Measurements from ENCODE around the gene LINC00237.

Gene LINC00237

DNA sequence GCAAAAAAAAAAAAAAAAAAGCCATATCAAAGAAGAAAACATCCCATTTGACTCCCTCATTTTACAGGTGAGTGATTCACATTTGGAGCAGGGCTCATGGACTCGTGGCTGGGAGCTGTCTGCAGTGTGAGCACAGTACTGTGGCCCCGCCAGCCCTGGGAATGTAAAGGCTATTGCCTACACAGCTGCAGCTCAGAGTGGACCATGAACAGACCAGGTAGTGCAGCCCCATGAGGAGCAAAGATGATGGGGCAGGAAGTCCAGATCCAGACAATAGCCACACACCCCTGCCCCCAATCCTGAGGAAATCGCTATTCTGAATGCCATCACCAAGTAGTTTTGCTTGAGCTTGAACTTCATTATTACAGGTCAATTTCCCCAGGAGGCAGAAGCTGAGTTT, 55.4 kb downstream of the LINC00237 start:
- 92% methylated on average over 2 of the region's 3 CpGs for WGBS (ENCODE audit: insufficient coverage)
- no peaks in the 10 kb centered on the region for H3K4me1 ChIP-seq (ENCODE audit: control extremely low read depth in 1 of 4, control insufficient read depth in 4 of 4, insufficient read depth in 4 of 4, low read length in 3 of 4)
- CTCF ChIA-PET, result no interaction called here
- no peak overlapping the region for H3K4me3 ChIP-seq (ENCODE audit: control insufficient read depth in 1 of 7, extremely low read depth in 1 of 7, insufficient read depth in 4 of 7, low read depth in 2 of 7, low read length in 6 of 7)
- no peak for DNase-seq
- POLR2A ChIA-PET, result no interaction called here
- peaks cover 0 to 4% (median 0%) of the 10 kb centered on the region in 5 experiments for H3K9me3 ChIP-seq (ENCODE audit: control extremely low read depth in 1 of 5, control insufficient read depth in 4 of 5, insufficient read depth in 2 of 5, low read depth in 1 of 5, low read length in 4 of 5)
- H3K36me3 ChIP-seq (ENCODE audit: control insufficient read depth in 4 of 4, insufficient read depth in 4 of 4, low read length in 3 of 4), result no peaks in the 10 kb centered on the region
- H3K27ac ChIP-seq (ENCODE audit: insufficient read depth in 1 of 2, low read depth in 1 of 2, low read length in 2 of 2, poor library complexity in 1 of 2, severe bottlenecking in 2 of 2), result no peak overlapping the region
- peaks cover 0 to 51% (median 7%) of the 10 kb centered on the region in 5 experiments for H3K27me3 ChIP-seq (replicated peaks in 2 of 5; ENCODE audit: control insufficient read depth in 4 of 5, insufficient read depth in 5 of 5, low read length in 4 of 5)

DNA sequence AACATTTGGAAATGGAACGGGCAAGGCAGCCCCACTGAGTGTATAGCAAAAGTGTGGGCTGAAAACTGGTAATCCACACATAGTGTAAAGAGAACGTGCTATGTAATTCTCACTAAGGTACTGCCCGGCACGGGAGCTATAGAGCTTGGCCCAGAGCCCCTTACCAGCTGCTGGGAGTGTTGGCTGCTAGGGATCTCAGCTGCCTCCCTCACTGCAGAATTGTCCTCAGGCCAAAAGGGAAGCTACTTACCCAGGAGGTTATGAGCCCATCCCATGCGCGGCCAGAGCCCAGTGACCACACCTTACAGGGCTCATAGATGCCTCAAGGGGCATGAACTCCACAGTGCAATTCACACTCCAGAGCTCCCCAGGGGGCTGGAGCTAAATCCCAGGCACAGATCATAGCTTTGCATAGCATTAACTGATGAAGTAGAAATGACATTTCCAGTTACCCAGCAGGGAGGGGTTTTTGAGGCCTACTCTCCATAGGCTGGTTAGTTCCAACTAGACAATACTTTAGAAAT, 56.8 kb downstream of the LINC00237 start:
- no peak overlapping the region for H3K27ac ChIP-seq (ENCODE audit: insufficient read depth in 1 of 2, low read depth in 1 of 2, low read length in 2 of 2, poor library complexity in 1 of 2, severe bottlenecking in 2 of 2)
- POLR2A ChIA-PET, result no interaction called here

DNA sequence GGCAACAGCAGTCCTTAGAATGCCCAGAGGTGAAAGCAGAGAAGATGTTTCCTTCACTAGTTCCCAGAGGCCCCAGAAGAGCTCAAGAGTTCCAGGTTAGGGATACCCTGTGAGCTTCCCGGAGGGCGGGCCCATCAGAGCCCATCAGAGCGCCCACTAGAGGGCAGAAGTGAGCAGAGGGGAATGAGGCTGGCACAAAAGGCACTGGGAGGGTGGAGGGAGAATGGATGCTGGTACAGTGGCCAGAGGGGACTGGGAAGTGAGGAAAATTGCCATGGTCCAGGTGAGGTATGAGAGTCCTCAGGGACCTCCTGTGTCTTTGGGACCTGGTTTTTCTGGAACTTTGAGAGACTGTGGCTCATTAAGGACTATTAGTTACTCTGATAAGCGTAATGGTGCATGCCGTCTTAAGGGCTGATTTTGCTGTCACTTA, 57.3 kb downstream of the LINC00237 start:
- Histone ChIP-seq H3K9me3 (ENCODE audit: control extremely low read depth in 1 of 5, control insufficient read depth in 4 of 5, insufficient read depth in 2 of 5, low read depth in 1 of 5, low read length in 4 of 5) (peaks cover 0 to 4% (median 0%) of the 10 kb centered on the region in 5 experiments), H3K27ac (ENCODE audit: insufficient read depth in 1 of 2, low read depth in 1 of 2, low read length in 2 of 2, poor library complexity in 1 of 2, severe bottlenecking in 2 of 2) (no peak overlapping the region), H3K4me1 (ENCODE audit: control extremely low read depth in 1 of 4, control insufficient read depth in 4 of 4, insufficient read depth in 4 of 4, low read length in 3 of 4) (no peaks in the 10 kb centered on the region), H3K27me3 (replicated peaks in 2 of 5; ENCODE audit: control insufficient read depth in 4 of 5, insufficient read depth in 5 of 5, low read length in 4 of 5) (peaks cover 0 to 42% (median 12%) of the 10 kb centered on the region in 5 experiments), H3K36me3 (ENCODE audit: control insufficient read depth in 4 of 4, insufficient read depth in 4 of 4, low read length in 3 of 4) (no peaks in the 10 kb centered on the region), H3K4me3 (ENCODE audit: control insufficient read depth in 1 of 7, extremely low read depth in 1 of 7, insufficient read depth in 4 of 7, low read depth in 2 of 7, low read length in 6 of 7) (no peak overlapping the region)
- 18% methylated on average over 3 of the region's 5 CpGs for WGBS (ENCODE audit: insufficient coverage)
- peak; percentile 15 to 26 (median 25) for DNase-seq
- ChIA-PET POLR2A (no interaction called here), CTCF (interaction anchor here (0.8 to 1.8 kb wide), 5 partner anchors 8 to 456 kb away, joined by 3 to 7 read pairs (median 3); no protein-coding TSS in a partner anchor)

More for the DNA sequence above, 56.8 kb downstream of the LINC00237 start:
- no peak overlapping the region for H3K4me3 ChIP-seq (ENCODE audit: control insufficient read depth in 1 of 7, extremely low read depth in 1 of 7, insufficient read depth in 4 of 7, low read depth in 2 of 7, low read length in 6 of 7)
- 91% methylated on average over 3 of the region's 6 CpGs for WGBS (ENCODE audit: insufficient coverage)
- H3K27me3 ChIP-seq (replicated peaks in 2 of 5; ENCODE audit: control insufficient read depth in 4 of 5, insufficient read depth in 5 of 5, low read length in 4 of 5), result peaks cover 0 to 41% (median 11%) of the 10 kb centered on the region in 5 experiments
- H3K4me1 ChIP-seq (ENCODE audit: control extremely low read depth in 1 of 4, control insufficient read depth in 4 of 4, insufficient read depth in 4 of 4, low read length in 3 of 4), result no peaks in the 10 kb centered on the region
- H3K36me3 ChIP-seq (ENCODE audit: control insufficient read depth in 4 of 4, insufficient read depth in 4 of 4, low read length in 3 of 4), result no peaks in the 10 kb centered on the region
- peaks cover 0 to 4% (median 0%) of the 10 kb centered on the region in 5 experiments for H3K9me3 ChIP-seq (ENCODE audit: control extremely low read depth in 1 of 5, control insufficient read depth in 4 of 5, insufficient read depth in 2 of 5, low read depth in 1 of 5, low read length in 4 of 5)
- DNase-seq, result no peak
- CTCF ChIA-PET, result interaction anchor here (1.3 to 1.8 kb wide), 2 partner anchors 446 to 456 kb away, joined by 3 to 7 read pairs; no protein-coding TSS in a partner anchor

DNA sequence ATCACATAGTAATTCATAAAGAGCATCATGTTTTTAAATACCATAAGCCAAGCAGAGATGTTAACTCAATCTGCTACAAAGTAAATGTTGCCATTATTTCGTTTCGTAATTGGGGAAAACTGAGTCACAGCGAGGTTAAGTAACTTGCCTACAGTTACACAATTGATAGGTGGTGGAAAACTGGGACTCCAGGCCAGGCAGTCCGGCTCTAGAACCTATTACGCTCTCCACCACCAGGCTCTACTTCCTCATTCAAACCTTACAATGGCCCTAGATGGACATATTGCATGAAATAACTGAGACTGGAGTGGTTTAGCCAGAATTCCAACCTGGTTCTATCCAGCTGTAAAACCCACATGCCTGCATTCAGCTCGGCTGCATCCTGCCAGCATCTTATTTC, 58.2 kb downstream of the LINC00237 start:
- WGBS (ENCODE audit: insufficient coverage), result 83% methylated on average over 1 of the region's 6 CpGs
- no peak for DNase-seq
- Histone ChIP-seq H3K27ac (ENCODE audit: insufficient read depth in 1 of 2, low read depth in 1 of 2, low read length in 2 of 2, poor library complexity in 1 of 2, severe bottlenecking in 2 of 2) (no peak overlapping the region), H3K4me1 (ENCODE audit: control extremely low read depth in 1 of 4, control insufficient read depth in 4 of 4, insufficient read depth in 4 of 4, low read length in 3 of 4) (no peaks in the 10 kb centered on the region), H3K36me3 (ENCODE audit: control insufficient read depth in 4 of 4, insufficient read depth in 4 of 4, low read length in 3 of 4) (no peaks in the 10 kb centered on the region), H3K9me3 (ENCODE audit: control extremely low read depth in 1 of 5, control insufficient read depth in 4 of 5, insufficient read depth in 2 of 5, low read depth in 1 of 5, low read length in 4 of 5) (peaks cover 0 to 4% (median 0%) of the 10 kb centered on the region in 5 experiments), H3K4me3 (ENCODE audit: control insufficient read depth in 1 of 7, extremely low read depth in 1 of 7, insufficient read depth in 4 of 7, low read depth in 2 of 7, low read length in 6 of 7) (no peak overlapping the region), H3K27me3 (replicated peaks in 2 of 5; ENCODE audit: control insufficient read depth in 4 of 5, insufficient read depth in 5 of 5, low read length in 4 of 5) (peaks cover 0 to 35% (median 11%) of the 10 kb centered on the region in 5 experiments)
- POLR2A ChIA-PET, result no interaction called here
- CTCF ChIA-PET, result interaction anchor here (0.8 to 1.8 kb wide), 5 partner anchors 9 to 457 kb away, joined by 3 to 7 read pairs (median 3); no protein-coding TSS in a partner anchor

DNA sequence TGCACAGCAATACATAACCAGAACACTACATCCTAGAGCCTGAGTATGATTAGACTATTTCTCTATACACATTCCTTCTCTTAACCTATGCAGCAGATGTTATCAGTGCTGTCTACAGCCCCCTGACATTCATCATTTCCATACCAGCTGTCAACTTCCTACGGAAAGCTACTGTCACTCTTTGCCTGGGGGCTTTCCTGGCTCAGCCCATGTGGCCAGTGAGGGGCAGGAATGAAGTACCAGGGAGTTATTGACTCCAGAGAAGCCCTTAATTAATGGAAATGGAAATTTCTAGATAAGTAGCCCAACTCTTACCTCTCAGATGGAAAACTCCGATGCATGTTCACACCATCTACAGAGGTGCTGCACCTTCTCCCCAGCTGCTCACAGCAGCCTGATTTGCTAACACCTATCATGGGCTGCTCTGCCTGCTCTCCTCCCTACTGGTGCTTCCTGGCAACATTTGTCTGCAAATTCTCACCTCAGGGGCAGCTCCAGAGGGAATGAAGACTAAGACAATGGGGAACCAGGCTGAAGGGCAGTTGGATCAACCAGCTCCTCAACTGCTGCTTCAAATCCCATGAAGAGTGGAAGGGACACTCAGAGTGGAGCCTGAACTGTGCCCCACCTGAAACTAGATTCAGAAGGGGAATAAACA, 59.6 kb downstream of the LINC00237 start:
- H3K27ac ChIP-seq (ENCODE audit: insufficient read depth in 1 of 2, low read depth in 1 of 2, low read length in 2 of 2, poor library complexity in 1 of 2, severe bottlenecking in 2 of 2), result no peak overlapping the region
- H3K36me3 ChIP-seq (ENCODE audit: control insufficient read depth in 4 of 4, insufficient read depth in 4 of 4, low read length in 3 of 4), result no peaks in the 10 kb centered on the region
- no CpG with 5 or more reads among the region's 2 CpGs for WGBS (ENCODE audit: insufficient coverage)
- ChIA-PET POLR2A (no interaction called here), CTCF (no interaction called here)
- peaks cover 0 to 4% (median 0%) of the 10 kb centered on the region in 5 experiments for H3K9me3 ChIP-seq (ENCODE audit: control extremely low read depth in 1 of 5, control insufficient read depth in 4 of 5, insufficient read depth in 2 of 5, low read depth in 1 of 5, low read length in 4 of 5)
- no peak overlapping the region for H3K4me3 ChIP-seq (ENCODE audit: control insufficient read depth in 1 of 7, extremely low read depth in 1 of 7, insufficient read depth in 4 of 7, low read depth in 2 of 7, low read length in 6 of 7)
- H3K27me3 ChIP-seq (replicated peaks in 2 of 5; ENCODE audit: control insufficient read depth in 4 of 5, insufficient read depth in 5 of 5, low read length in 4 of 5), result peaks cover 0 to 25% (median 10%) of the 10 kb centered on the region in 5 experiments
- DNase-seq, result no peak
- no peaks in the 10 kb centered on the region for H3K4me1 ChIP-seq (ENCODE audit: control extremely low read depth in 1 of 4, control insufficient read depth in 4 of 4, insufficient read depth in 4 of 4, low read length in 3 of 4)

All from common myeloid progenitor, CD34-positive (primary cell).